Measurements from ENCODE around the gene CTTN. TPM values are rescaled to one million over a fixed set of nuclear protein-coding genes. Genes with fewer than 3 reads are reported as not detected.

Gene CTTN
- total and polyA plus RNA-seq, 9 of the 15 experiments (the other 6 are each of a cell fraction or from before 2014, with no cell fraction given): 9.9 to 158 (median 99.7) TPM

DNA sequence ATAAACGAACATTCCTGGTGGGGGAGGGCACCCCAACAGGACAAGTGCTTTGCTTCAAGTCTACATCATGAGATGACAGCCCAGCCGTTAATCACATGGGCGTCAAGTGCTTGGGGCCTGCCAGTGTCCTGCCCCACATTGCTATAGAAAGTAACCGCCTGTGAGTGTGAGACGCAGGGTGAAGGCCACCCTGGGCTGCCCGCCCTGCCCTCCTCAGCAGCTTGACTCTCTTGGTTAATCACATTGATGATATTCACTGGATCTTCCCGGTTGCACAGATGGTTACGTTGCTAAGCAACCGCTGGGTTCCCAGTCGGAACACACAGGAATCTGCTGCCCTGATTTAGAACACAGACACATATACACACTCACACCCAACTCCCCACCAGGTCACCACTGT is 79.3 kb downstream of the CTTN start:
- ATAC-seq: no peak
- H3K4me1 ChIP-seq (replicated peaks in 1 of 2; ENCODE audit: control insufficient read depth in 2 of 2, insufficient read depth in 2 of 2, low read length in 2 of 2): no peaks in the 10 kb centered on the region; a peak in 2 of 5 replicates
- CTCF ChIA-PET (ENCODE audit: low intra/inter-chr PET ratio): no interaction called here

More for the DNA sequence above, 79.3 kb downstream of the CTTN start:
- DNase-seq (ENCODE audit: extremely low read depth in 1 of 4, low spot score in 3 of 4) (no peak), FAIRE-seq (no peak)
- no peak overlapping the region for H3K27ac ChIP-seq (ENCODE audit: extremely low read depth, low read depth, low read length)
- no peaks in the 10 kb centered on the region for H3K36me3 ChIP-seq (ENCODE audit: control insufficient read depth, insufficient read depth, low read length)
- no peaks in the 10 kb centered on the region for H3K9me1 ChIP-seq (ENCODE audit: control insufficient read depth, insufficient read depth, low read length)
- no peak overlapping the region for H3K4me3 ChIP-seq
- H2AFZ ChIP-seq (ENCODE audit: low read depth, low read length): no peak overlapping the region
- WGBS (ENCODE audit: insufficient coverage, low coverage, missing lambda C conversion rate): under 1% methylated on average over 10 of the region's 10 CpGs
- H3K9ac ChIP-seq (ENCODE audit: insufficient read depth in 1 of 2, low read depth in 2 of 2, low read length in 2 of 2): no peak overlapping the region
- POLR2A ChIA-PET: interaction anchor here (0.8 kb wide), 1 partner anchor 905 kb away, joined by 3 read pairs; no protein-coding TSS in a partner anchor
- no peaks in the 10 kb centered on the region for H3K9me3 ChIP-seq (replicated peaks; ENCODE audit: control insufficient read depth, insufficient read depth, low read depth, low read length)
- BruUV-seq (replicated peaks): no TSS peak
- H4K20me1 ChIP-seq (replicated peaks; ENCODE audit: control insufficient read depth, insufficient read depth, low read length): peaks cover 4% of the 10 kb centered on the region; the same call in 1 of the 2 replicates
- no peak overlapping the region for H3K4me2 ChIP-seq (ENCODE audit: insufficient read depth, low read length)
- H3K27me3 ChIP-seq (ENCODE audit: control insufficient read depth in 2 of 2, insufficient read depth in 2 of 2, low read length in 2 of 2): peaks cover 18 to 85% of the 10 kb centered on the region in 2 experiments
- H3K79me2 ChIP-seq (ENCODE audit: control insufficient read depth, insufficient read depth, low read length): no peaks in the 10 kb centered on the region
- in situ Hi-C loops (cut with MboI): no loop called here
- TF ChIP-seq, protein P1, sequence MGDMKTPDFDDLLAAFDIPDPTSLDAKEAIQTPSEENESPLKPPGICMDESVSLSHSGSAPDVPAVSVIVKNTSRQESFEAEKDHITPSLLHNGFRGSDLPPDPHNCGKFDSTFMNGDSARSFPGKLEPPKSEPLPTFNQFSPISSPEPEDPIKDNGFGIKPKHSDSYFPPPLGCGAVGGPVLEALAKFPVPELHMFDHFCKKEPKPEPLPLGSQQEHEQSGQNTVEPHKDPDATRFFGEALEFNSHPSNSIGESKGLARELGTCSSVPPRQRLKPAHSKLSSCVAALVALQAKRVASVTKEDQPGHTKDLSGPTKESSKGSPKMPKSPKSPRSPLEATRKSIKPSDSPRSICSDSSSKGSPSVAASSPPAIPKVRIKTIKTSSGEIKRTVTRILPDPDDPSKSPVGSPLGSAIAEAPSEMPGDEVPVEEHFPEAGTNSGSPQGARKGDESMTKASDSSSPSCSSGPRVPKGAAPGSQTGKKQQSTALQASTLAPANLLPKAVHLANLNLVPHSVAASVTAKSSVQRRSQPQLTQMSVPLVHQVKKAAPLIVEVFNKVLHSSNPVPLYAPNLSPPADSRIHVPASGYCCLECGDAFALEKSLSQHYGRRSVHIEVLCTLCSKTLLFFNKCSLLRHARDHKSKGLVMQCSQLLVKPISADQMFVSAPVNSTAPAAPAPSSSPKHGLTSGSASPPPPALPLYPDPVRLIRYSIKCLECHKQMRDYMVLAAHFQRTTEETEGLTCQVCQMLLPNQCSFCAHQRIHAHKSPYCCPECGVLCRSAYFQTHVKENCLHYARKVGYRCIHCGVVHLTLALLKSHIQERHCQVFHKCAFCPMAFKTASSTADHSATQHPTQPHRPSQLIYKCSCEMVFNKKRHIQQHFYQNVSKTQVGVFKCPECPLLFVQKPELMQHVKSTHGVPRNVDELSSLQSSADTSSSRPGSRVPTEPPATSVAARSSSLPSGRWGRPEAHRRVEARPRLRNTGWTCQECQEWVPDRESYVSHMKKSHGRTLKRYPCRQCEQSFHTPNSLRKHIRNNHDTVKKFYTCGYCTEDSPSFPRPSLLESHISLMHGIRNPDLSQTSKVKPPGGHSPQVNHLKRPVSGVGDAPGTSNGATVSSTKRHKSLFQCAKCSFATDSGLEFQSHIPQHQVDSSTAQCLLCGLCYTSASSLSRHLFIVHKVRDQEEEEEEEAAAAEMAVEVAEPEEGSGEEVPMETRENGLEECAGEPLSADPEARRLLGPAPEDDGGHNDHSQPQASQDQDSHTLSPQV (IDR thresholded peaks at IDR 0.05): no peak
- TF ChIP-seq KAT2B (IDR thresholded peaks at IDR 0.05; ENCODE audit: low read depth, low read length) (no peak), RFX1 (IDR thresholded peaks at IDR 0.05) (peak; percentile 82), MEIS2 (IDR thresholded peaks at IDR 0.05; ENCODE audit: partially characterized antibody) (peak; percentile 20)
- intact Hi-C loops (cut with micrococcal nuclease): loop anchor here (10.0 kb wide), 1 partner anchor 563 kb away; no protein-coding TSS in a partner anchor

Measured in K562 (cell line).